ENCODE results near the gene UBAP2L. TPM values are rescaled to one million over a fixed set of nuclear protein-coding genes. Genes with fewer than 3 reads are reported as not detected.
A peak's percentile ranks its signal among the peaks of the same experiment; 100 is the strongest.

UBAP2L gene, protein sequence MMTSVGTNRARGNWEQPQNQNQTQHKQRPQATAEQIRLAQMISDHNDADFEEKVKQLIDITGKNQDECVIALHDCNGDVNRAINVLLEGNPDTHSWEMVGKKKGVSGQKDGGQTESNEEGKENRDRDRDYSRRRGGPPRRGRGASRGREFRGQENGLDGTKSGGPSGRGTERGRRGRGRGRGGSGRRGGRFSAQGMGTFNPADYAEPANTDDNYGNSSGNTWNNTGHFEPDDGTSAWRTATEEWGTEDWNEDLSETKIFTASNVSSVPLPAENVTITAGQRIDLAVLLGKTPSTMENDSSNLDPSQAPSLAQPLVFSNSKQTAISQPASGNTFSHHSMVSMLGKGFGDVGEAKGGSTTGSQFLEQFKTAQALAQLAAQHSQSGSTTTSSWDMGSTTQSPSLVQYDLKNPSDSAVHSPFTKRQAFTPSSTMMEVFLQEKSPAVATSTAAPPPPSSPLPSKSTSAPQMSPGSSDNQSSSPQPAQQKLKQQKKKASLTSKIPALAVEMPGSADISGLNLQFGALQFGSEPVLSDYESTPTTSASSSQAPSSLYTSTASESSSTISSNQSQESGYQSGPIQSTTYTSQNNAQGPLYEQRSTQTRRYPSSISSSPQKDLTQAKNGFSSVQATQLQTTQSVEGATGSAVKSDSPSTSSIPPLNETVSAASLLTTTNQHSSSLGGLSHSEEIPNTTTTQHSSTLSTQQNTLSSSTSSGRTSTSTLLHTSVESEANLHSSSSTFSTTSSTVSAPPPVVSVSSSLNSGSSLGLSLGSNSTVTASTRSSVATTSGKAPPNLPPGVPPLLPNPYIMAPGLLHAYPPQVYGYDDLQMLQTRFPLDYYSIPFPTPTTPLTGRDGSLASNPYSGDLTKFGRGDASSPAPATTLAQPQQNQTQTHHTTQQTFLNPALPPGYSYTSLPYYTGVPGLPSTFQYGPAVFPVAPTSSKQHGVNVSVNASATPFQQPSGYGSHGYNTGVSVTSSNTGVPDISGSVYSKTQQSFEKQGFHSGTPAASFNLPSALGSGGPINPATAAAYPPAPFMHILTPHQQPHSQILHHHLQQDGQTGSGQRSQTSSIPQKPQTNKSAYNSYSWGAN
- total RNA-seq: 258 and 284 TPM in 2 replicates

DNA sequence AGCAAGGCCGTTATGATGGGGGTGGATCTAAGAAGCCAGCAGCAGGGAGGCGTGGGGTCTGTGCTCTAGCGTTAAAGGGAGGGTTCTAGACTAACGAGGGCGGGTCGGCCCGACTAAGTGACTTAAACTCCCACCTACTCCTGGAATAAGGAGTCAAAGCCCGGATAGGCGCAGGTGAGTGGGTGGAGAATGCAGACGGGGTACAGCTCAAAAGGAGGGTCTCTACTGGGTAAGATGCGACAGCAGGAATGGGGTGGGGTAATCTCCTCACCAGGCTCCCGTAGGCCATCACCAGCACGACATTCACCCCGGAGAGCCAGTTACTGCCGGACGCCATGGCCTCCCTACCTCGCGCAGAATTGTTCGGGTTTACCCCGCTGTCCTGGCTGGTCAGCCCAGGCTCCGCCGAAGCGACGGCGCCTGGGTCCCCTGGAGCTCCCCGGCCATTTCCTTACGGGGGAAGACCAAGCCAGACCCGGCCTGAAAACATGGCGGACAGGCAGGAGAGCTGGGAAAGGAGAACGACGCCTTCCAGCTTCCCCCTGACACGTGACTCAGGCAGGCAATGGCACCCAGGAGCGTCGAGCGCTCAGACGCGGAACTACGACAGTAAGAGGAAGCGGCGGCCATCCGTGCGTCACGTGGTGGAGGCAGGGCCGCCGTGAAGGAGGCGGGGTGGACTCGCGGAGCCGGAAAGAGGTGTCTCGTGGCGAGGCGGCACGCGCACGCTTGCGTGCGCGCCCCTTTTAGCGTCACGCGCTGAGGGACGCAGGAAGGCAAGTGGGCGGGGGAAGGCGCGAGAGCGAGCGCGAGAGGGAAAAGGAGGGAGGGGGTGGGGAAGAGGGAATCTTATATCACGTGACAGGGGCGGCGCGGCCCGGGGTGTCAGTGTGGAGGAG is at the start of gene UBAP2L:
Gene UBAP2L, plus strand, starts transcription at position 885 of the 899 bp plus-strand sequence. CDS start 4,169 bp downstream, outside the sequence.
- Mint-ChIP-seq H3K4me3 (peak within 1 kb of the TSS; percentile 97), H3K27ac (peak within 1 kb of the TSS; percentile 99), H3K4me1 (ENCODE audit: low read depth) (peaks cover 62% of the 10 kb centered on the region), H3K27me3 (ENCODE audit: insufficient read depth) (no peaks in the 10 kb centered on the region), H3K36me3 (ENCODE audit: low read depth) (peaks cover 59% of the 10 kb centered on the region), H3K9me3 (peaks cover 3% of the 10 kb centered on the region)
- DNase-seq (ENCODE audit: low spot score): peak; percentile 99
- intact Hi-C loops (cut with micrococcal nuclease): loop anchor here (1.0 to 10.0 kb wide), 15 partner anchors 14 to 781 kb away; partner anchors contain the start of genes CFAP141, CKS1B, FLAD1 and GATAD2B

- H3K27me3 Mint-ChIP-seq (ENCODE audit: insufficient read depth): no peaks in the 10 kb centered on the region
- peak overlapping the region; percentile 87 for H3K27ac Mint-ChIP-seq
- intact Hi-C loops (cut with micrococcal nuclease): loop anchor here (1.0 to 2.0 kb wide), 4 partner anchors 11 to 500 kb away; partner anchors contain the start of genes ILF2 and RPS27
- no peaks in the 10 kb centered on the region for H3K9me3 Mint-ChIP-seq
- H3K36me3 Mint-ChIP-seq (ENCODE audit: low read depth): peaks cover 62% of the 10 kb centered on the region
- H3K4me3 Mint-ChIP-seq: no peak overlapping the region
- DNase-seq (ENCODE audit: low spot score): no peak
- peaks cover 51% of the 10 kb centered on the region for H3K4me1 Mint-ChIP-seq (ENCODE audit: low read depth)
These were observed 49.6 kb upstream of the UBAP2L start for GRCh38 chr1:154171223-154171583.

DNA sequence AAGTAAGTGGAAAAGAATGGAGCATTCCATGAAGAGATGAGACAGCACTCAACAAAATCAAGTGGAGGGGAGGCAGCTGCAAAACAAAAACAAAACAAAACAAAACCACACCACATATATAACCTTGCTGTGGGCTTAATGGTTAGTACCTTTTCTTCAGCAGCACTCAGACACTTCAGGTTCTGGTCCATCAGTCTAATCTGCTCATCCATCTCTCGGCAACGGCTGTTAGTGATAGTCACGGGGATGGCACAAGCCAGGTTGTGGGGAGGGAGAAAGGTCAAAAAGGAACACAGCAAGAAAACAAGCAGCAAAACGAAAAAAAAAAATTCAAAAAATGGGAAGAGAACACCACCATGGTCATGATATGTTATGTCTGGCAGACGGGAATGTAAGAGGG is 48.9 kb upstream of the UBAP2L start:
- Mint-ChIP-seq H3K27me3 (ENCODE audit: insufficient read depth) (no peaks in the 10 kb centered on the region), H3K4me3 (no peak overlapping the region), H3K4me1 (ENCODE audit: low read depth) (peaks cover 55% of the 10 kb centered on the region), H3K27ac (peak overlapping the region; percentile 87), H3K9me3 (no peaks in the 10 kb centered on the region), H3K36me3 (ENCODE audit: low read depth) (peaks cover 61% of the 10 kb centered on the region)
- intact Hi-C loops (cut with micrococcal nuclease): loop anchor here (1.0 to 2.0 kb wide), 4 partner anchors 10 to 501 kb away; partner anchors contain the start of genes ILF2 and RPS27
- no peak for DNase-seq (ENCODE audit: low spot score)

DNA sequence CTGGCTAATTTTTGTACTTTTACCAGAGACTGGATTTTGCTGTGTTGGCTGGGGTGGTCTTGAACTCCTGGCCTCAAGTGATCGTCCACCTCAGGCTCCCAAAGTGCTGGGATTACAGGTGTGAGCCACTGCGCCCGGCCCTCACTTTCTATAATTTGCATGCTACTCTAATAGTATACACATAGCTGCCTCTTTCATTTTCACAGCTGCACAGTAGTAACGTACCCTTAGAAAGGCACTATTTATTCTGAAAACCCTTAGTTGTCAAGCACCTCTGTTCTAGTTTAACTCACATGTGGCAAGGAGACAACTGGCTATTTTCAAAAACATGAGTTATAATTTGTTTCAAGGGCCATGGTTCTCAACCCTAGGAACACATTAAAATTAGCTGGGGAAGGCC is 46.1 kb upstream of the UBAP2L start:
- peaks cover 74% of the 10 kb centered on the region for H3K4me1 Mint-ChIP-seq (ENCODE audit: low read depth)
- no peak for DNase-seq (ENCODE audit: low spot score)
- intact Hi-C loops (cut with micrococcal nuclease): no loop called here
- no peak overlapping the region for H3K27ac Mint-ChIP-seq
- peaks cover 57% of the 10 kb centered on the region for H3K36me3 Mint-ChIP-seq (ENCODE audit: low read depth)
- no peaks in the 10 kb centered on the region for H3K9me3 Mint-ChIP-seq
- no peak overlapping the region for H3K4me3 Mint-ChIP-seq
- no peaks in the 10 kb centered on the region for H3K27me3 Mint-ChIP-seq (ENCODE audit: insufficient read depth)

DNA sequence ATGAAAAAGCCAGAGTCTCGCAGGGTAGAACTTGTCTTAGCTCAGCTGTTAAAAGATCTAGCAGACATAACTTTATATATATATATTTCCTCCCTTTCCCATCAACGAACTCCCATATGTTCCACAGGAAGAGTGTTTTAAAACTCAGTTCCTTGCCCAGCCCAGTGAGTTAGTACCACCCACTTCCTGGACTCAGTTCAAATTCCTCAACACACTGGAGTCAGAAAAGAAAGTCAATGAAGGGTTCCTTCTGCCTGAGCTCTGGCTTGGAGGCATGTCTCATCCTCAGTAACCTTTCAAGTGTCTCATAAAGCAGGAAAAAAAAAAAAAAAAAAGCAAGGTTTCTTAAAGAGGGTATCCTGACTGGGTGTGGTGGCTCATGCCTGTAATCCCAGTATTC is 44.4 kb upstream of the UBAP2L start:
- Mint-ChIP-seq H3K27me3 (ENCODE audit: insufficient read depth) (no peaks in the 10 kb centered on the region), H3K27ac (peak overlapping the region; percentile 42), H3K4me1 (ENCODE audit: low read depth) (peaks cover 74% of the 10 kb centered on the region), H3K4me3 (peak overlapping the region; percentile 8), H3K9me3 (no peaks in the 10 kb centered on the region), H3K36me3 (ENCODE audit: low read depth) (peaks cover 53% of the 10 kb centered on the region)
- no peak for DNase-seq (ENCODE audit: low spot score)
- intact Hi-C loops (cut with micrococcal nuclease): no loop called here

GRCh38 chr1:154178013-154178412 is 42.7 kb upstream of the UBAP2L start:
- intact Hi-C loops (cut with micrococcal nuclease): no loop called here
- H3K4me1 Mint-ChIP-seq (ENCODE audit: low read depth): peaks cover 67% of the 10 kb centered on the region
- H3K27ac Mint-ChIP-seq: peak overlapping the region; percentile 66
- DNase-seq (ENCODE audit: low spot score): no peak
- H3K4me3 Mint-ChIP-seq: peak overlapping the region; percentile 99
- peaks cover 44% of the 10 kb centered on the region for H3K36me3 Mint-ChIP-seq (ENCODE audit: low read depth)
- no peaks in the 10 kb centered on the region for H3K27me3 Mint-ChIP-seq (ENCODE audit: insufficient read depth)
- H3K9me3 Mint-ChIP-seq: no peaks in the 10 kb centered on the region

DNA sequence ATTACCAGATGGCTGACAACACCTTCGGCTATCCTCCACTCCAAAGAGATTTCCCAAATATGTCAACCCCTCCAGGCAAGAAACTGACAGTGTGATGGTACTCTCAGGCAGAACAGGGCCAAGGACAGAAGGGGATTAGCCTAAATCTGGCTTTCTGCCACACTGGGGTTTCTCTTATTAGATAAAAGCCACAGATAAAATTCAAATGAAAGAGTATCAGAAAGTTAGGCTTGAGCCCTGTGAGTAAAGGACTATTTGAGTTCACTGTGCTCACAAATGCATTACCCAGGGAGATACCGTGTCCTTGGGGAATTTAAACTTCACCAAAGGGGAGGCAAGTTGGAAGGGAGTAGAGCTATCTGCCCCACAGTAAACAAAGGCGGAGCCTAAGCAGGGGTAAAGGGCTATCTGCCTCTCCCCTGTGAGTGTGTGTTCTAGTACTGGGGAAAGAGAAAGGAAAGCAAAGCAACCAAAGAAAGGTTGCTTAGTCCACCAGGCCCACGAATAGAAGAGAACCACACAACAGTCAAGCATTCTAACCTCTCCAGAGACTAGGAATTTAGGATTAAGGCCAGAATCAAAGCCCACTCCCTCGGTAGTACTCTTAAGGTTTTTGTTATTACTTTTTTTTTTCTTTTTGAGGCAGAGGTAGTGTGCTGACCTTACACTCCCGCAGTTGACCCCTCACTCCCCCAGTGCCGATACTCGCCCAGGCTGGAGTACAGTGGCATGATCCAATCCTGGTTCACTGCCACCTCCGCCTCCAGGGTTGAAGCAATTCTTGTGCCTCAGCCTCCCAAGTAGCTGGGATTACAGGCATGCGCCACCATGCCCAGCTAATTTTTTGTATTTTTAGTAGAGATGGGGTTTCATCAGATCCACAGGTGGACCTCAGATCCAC is 41.6 kb upstream of the UBAP2L start:
- H3K4me1 Mint-ChIP-seq (ENCODE audit: low read depth): peaks cover 72% of the 10 kb centered on the region
- H3K9me3 Mint-ChIP-seq: no peaks in the 10 kb centered on the region
- H3K4me3 Mint-ChIP-seq: peak overlapping the region; percentile 99
- no peaks in the 10 kb centered on the region for H3K27me3 Mint-ChIP-seq (ENCODE audit: insufficient read depth)
- H3K36me3 Mint-ChIP-seq (ENCODE audit: low read depth): peaks cover 43% of the 10 kb centered on the region
- peak overlapping the region; percentile 72 for H3K27ac Mint-ChIP-seq
- intact Hi-C loops (cut with micrococcal nuclease): no loop called here
- DNase-seq (ENCODE audit: low spot score): no peak

DNA sequence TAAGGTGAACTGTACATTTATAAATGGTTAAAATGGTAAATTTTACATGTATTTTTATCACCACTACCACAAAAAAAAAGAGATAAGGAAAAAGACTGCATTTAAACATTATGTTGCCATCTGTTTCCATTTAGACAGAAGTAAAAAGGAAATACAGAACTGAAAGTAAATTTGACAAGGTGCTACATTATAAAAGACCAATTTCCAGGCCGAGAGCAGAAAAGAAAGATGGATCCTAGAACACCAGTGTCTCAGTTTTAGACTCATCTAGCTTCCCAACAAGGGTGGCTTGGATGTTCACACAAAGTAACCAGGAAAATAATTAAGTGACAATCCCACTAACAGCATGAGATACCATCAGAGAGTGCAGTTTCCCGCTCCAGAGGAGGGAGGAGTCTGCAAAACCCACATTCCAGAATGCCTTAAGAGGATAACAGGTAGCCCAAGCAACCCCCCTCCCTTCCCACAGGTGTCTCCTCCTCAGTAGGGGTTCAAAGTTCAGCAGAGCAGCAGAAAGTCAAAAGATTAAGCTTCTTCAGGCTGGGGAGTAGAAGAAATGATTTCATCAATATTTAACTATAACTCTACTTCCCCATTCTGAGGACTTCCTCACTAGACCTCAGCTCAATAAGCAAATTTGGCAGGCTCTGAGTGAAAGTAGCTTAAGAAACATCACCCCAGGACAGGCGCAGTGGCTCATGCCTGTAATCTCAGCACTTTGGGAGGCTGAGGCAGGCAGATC is 40.6 kb upstream of the UBAP2L start:
- Mint-ChIP-seq H3K4me1 (ENCODE audit: low read depth) (peaks cover 72% of the 10 kb centered on the region), H3K27ac (peak overlapping the region; percentile 80), H3K27me3 (ENCODE audit: insufficient read depth) (no peaks in the 10 kb centered on the region), H3K4me3 (peak overlapping the region; percentile 99), H3K9me3 (no peaks in the 10 kb centered on the region), H3K36me3 (ENCODE audit: low read depth) (peaks cover 39% of the 10 kb centered on the region)
- DNase-seq (ENCODE audit: low spot score): no peak
- intact Hi-C loops (cut with micrococcal nuclease): loop anchor here (5.0 to 10.0 kb wide), 3 partner anchors 147 to 425 kb away; partner anchors contain the start of genes ADAR and ATP8B2

- DNase-seq (ENCODE audit: low spot score): no peak
- Mint-ChIP-seq H3K9me3 (no peaks in the 10 kb centered on the region), H3K36me3 (ENCODE audit: low read depth) (peaks cover 34% of the 10 kb centered on the region), H3K27ac (peak overlapping the region; percentile 99), H3K4me3 (peak overlapping the region; percentile 99), H3K4me1 (ENCODE audit: low read depth) (peaks cover 67% of the 10 kb centered on the region), H3K27me3 (ENCODE audit: insufficient read depth) (peaks cover 2% of the 10 kb centered on the region)
- intact Hi-C loops (cut with micrococcal nuclease): loop anchor here (1.0 to 10.0 kb wide), 15 partner anchors 11 to 953 kb away; partner anchors contain the start of genes ADAR, ATP8B2, CRTC2 and GATAD2B
These were observed 38.8 kb upstream of the UBAP2L start for GRCh38 chr1:154181944-154182343.

GRCh38 chr1:154182344-154183045 is 38.3 kb upstream of the UBAP2L start:
- H3K27ac Mint-ChIP-seq: peak overlapping the region; percentile 99
- intact Hi-C loops (cut with micrococcal nuclease): loop anchor here (1.0 to 10.0 kb wide), 16 partner anchors 11 to 953 kb away; partner anchors contain the start of genes ADAR, ATP8B2, CRTC2 and GATAD2B
- no peaks in the 10 kb centered on the region for H3K9me3 Mint-ChIP-seq
- DNase-seq (ENCODE audit: low spot score): peak; percentile 80
- peak overlapping the region; percentile 99 for H3K4me3 Mint-ChIP-seq
- peaks cover 28% of the 10 kb centered on the region for H3K36me3 Mint-ChIP-seq (ENCODE audit: low read depth)
- peaks cover 61% of the 10 kb centered on the region for H3K4me1 Mint-ChIP-seq (ENCODE audit: low read depth)
- peaks cover 4% of the 10 kb centered on the region for H3K27me3 Mint-ChIP-seq (ENCODE audit: insufficient read depth)
